Endothelial cell (in vitro differentiated cells): Measurements from ENCODE around the gene HOXC11. TPM values are rescaled to one million over a fixed set of nuclear protein-coding genes. Genes with fewer than 3 reads are reported as not detected.

Source experiments
- DNase-seq: peaks from one replicate; pipeline ENCODE4 v3.0.0; 2021; ENCODE audit warnings: low spot score
- H3K27ac Mint-ChIP-seq: one replicate; pipeline ENCODE4 v1.8.0; 2021; ENCODE audit warnings: mixed read lengths, inconsistent platforms; ENCODE audit not compliant: unreplicated experiment
- H3K27me3 Mint-ChIP-seq: one replicate; pipeline ENCODE4 v1.8.0; 2021; ENCODE audit warnings: mild to moderate bottlenecking, moderate library complexity, mixed read lengths, inconsistent platforms; ENCODE audit not compliant: unreplicated experiment
- H3K36me3 Mint-ChIP-seq: one replicate; pipeline ENCODE4 v1.8.0; 2021; ENCODE audit warnings: mild to moderate bottlenecking, low read depth, mixed read lengths, inconsistent platforms; ENCODE audit not compliant: unreplicated experiment
- H3K4me1 Mint-ChIP-seq: one replicate; pipeline ENCODE4 v1.8.0; 2021; ENCODE audit warnings: mild to moderate bottlenecking, mixed read lengths, inconsistent platforms; ENCODE audit not compliant: unreplicated experiment
- H3K4me3 Mint-ChIP-seq: one replicate; pipeline ENCODE4 v1.8.0; 2021; ENCODE audit warnings: mild to moderate bottlenecking, mixed read lengths, inconsistent platforms; ENCODE audit not compliant: unreplicated experiment
- H3K9me3 Mint-ChIP-seq: one replicate; pipeline ENCODE4 v1.8.0; 2021; ENCODE audit warnings: mixed read lengths, inconsistent platforms; ENCODE audit not compliant: unreplicated experiment
- total RNA-seq: library from RNA; stranded (reverse); fragmentation: NEBNext Ultra II Directional; extraction: Animal tissue kit (Norgen Biotek cat#: 25700); gene quantifications from one replicate; pipeline ENCODE4 v1.2.1, GENCODE V29; 2021; ENCODE audit not compliant: unreplicated experiment
- TF ChIP-seq, protein P1 (sequence below): fragments of 200-600 bp; sonication (generic); IDR thresholded peaks from one replicate; pipeline ENCODE4 v1.5.0; 2021; ENCODE audit warnings: antibody characterized with exemption; ENCODE audit not compliant: unreplicated experiment

Gene HOXC11
- total RNA-seq, 1 donor from 2014 or later, result 0.38 TPM

DNA sequence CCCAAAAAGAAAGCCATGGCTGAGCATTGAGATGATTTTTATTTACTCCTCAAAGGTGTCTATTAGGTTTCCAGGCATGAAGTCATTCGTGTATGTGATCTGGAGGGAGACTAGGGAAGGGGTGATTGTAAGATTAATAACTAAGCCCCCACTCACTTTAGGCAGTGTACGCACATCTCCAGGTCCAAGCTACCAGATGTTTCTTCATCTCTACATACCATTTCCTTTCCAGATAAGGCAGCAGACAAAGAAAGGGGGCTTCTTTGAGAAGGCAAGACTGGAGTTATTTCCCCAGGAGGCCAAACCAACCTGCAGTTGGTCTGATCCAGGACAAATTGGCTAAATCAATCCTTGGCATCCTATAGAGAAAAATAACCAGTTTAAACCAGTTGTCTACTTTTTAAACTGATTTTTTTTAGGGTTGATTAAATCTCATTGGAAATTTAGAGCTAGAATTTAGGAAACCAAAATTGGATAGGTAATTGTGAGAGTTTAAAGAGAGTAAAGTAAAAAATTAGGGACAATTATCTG lies 30.4 kb upstream of the HOXC11 start:
- H3K4me3 Mint-ChIP-seq, result no peak overlapping the region
- H3K4me1 Mint-ChIP-seq, result peaks cover 13% of the 10 kb centered on the region
- H3K27me3 Mint-ChIP-seq, result peaks cover 23% of the 10 kb centered on the region
- no peak overlapping the region for H3K27ac Mint-ChIP-seq
- DNase-seq, result no peak
- peaks cover 3% of the 10 kb centered on the region for H3K36me3 Mint-ChIP-seq
- H3K9me3 Mint-ChIP-seq, result no peaks in the 10 kb centered on the region
- TF ChIP-seq, protein P1, sequence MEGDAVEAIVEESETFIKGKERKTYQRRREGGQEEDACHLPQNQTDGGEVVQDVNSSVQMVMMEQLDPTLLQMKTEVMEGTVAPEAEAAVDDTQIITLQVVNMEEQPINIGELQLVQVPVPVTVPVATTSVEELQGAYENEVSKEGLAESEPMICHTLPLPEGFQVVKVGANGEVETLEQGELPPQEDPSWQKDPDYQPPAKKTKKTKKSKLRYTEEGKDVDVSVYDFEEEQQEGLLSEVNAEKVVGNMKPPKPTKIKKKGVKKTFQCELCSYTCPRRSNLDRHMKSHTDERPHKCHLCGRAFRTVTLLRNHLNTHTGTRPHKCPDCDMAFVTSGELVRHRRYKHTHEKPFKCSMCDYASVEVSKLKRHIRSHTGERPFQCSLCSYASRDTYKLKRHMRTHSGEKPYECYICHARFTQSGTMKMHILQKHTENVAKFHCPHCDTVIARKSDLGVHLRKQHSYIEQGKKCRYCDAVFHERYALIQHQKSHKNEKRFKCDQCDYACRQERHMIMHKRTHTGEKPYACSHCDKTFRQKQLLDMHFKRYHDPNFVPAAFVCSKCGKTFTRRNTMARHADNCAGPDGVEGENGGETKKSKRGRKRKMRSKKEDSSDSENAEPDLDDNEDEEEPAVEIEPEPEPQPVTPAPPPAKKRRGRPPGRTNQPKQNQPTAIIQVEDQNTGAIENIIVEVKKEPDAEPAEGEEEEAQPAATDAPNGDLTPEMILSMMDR, result no peak

DNA sequence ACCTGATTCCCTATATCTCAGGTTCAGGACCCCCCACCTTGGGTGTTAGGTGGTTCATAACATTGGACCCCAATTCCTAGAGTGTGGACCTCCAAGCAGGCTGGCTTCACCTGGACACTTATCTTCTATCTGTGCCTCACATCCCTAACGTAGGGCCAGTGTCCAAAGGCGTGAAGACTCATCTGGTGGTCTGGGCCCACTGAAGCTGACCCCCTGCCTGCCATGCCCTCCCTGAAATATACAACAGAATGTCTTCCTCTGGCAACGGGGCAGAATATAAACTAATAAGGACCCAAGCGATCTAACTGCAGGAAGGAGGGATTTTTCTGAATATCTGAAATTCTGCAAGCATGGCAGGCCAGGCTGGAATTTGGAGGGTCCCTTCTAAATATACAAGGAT lies 28.7 kb upstream of the HOXC11 start:
- Mint-ChIP-seq H3K4me3 (no peak overlapping the region), H3K4me1 (peaks cover 13% of the 10 kb centered on the region), H3K36me3 (peaks cover 3% of the 10 kb centered on the region), H3K27ac (no peak overlapping the region), H3K9me3 (no peaks in the 10 kb centered on the region), H3K27me3 (peaks cover 37% of the 10 kb centered on the region)
- DNase-seq, result no peak
- TF ChIP-seq, protein P1, result no peak

DNA sequence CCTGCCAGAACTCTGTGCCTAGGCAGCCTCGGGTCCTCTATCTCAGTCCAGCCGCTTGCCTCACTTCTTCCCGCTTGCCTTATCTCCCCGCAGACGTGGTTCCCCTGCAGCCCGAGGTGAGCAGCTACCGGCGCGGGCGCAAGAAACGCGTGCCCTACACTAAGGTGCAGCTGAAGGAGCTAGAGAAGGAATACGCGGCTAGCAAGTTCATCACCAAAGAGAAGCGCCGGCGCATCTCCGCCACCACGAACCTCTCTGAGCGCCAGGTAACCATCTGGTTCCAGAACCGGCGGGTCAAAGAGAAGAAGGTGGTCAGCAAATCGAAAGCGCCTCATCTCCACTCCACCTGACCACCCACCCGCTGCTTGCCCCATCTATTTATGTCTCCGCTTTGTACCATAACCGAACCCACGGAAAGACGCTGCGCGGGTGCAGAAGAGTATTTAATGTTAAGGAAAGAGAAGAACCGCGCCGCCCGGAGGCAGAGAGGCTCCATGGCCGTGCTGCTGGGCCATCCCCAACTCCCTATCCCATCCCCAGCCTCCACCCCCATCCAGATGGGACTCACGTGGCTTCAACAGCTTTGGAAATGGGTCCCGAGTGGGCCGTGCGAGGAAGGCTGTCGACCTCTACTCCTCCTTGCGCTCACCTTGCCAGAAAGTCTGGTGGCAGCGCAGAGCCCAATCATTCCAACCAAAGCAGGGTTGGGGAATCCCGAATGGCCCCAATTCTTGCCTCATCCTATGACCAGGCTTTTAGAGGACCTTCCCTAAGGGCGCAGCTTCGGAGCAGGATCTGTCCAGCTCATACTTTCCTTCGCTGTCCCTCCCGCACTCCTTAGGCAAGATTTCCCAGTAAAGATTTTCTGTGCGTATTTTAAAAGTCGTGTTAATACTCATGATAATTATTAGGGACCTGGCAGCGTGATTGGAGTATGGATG lies 27.7 kb upstream of the HOXC11 start:
- Mint-ChIP-seq H3K9me3 (no peaks in the 10 kb centered on the region), H3K4me3 (peak overlapping the region; percentile 60), H3K27me3 (peaks cover 34% of the 10 kb centered on the region), H3K27ac (no peak overlapping the region), H3K4me1 (peaks cover 10% of the 10 kb centered on the region), H3K36me3 (peaks cover under 1% of the 10 kb centered on the region)
- no peak for DNase-seq
- TF ChIP-seq, protein P1, result no peak

DNA sequence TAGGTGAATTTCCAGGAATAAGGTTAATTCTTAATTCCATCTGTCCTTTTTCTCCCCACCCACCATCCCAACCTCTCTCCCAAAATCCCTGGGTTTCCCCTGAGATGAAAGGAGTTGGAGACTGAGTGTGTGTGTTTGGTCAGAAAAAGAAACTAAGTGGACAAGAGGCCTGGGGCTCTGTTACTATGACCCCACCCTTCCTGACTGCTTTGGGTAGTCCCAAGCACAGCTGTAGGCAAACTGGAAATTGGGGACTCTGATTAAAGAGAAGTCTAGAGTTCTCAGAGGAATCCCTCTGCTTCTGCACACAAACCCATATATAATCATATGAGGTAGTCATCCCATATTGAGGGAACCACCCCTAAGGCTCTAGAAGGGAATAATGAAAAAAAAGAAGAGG lies 25.2 kb upstream of the HOXC11 start:
- Mint-ChIP-seq H3K27ac (no peak overlapping the region), H3K9me3 (no peaks in the 10 kb centered on the region), H3K36me3 (no peaks in the 10 kb centered on the region), H3K4me3 (no peak overlapping the region), H3K27me3 (peaks cover 33% of the 10 kb centered on the region), H3K4me1 (peaks cover 7% of the 10 kb centered on the region)
- TF ChIP-seq, protein P1, result no peak
- DNase-seq, result no peak
